ENCODE measurements around the gene ELF4. TPM values are rescaled to one million over a fixed set of nuclear protein-coding genes. Genes with fewer than 3 reads are reported as not detected.

ELF4 gene
- total RNA-seq, 4 donors from 2014 or later: 10.8 to 30.5 (median 15.0) TPM

DNA sequence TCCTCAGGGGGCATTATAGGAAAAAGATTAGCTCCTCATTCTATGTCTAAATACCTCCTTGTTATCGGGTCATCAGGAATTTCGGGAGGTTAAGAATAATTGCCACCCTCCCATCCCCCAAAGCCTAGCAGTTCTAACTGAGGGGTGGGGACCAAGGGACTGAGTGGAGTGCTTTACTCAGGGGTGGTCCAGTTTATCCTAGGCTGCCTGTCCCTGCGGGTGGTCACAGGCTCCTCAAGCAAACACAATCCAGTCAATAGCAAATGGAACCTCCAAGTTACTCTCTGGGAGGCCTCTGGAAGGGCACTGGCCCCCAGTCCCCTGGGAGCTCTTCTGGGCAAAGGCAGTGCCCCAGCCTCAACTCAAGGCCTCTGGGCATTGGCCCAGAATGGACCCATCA lies 6.7 kb downstream of the ELF4 start:
- TF ChIP-seq CTCF (IDR thresholded peaks at IDR 0.05): no peak
- ATAC-seq (ENCODE audit: low FRiP score): no peak
- no peak for DNase-seq (ENCODE audit: low spot score)

DNA sequence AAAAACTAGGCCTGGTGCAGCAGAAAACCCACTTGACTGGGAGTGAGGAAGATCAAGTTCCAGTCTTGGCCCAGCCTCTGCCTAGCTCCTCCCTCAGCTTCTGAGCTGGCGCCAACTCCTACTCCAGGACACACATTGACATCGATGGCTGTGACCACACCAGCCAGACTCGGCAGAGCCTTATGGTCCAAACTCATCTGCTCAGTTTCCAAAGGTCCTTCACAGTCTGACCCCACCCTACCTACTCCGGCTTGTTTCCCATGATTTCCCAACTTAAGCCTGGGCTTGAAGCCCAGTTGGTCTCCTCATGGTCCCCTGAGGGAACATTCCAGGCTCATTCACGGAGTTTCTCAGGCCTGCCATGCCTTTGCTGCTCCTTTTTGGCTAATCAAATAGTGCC lies 10.1 kb downstream of the ELF4 start:
- TF ChIP-seq CTCF (IDR thresholded peaks at IDR 0.05): no peak
- DNase-seq (ENCODE audit: low spot score) (no peak), ATAC-seq (ENCODE audit: low FRiP score) (peak; percentile 45)

DNA sequence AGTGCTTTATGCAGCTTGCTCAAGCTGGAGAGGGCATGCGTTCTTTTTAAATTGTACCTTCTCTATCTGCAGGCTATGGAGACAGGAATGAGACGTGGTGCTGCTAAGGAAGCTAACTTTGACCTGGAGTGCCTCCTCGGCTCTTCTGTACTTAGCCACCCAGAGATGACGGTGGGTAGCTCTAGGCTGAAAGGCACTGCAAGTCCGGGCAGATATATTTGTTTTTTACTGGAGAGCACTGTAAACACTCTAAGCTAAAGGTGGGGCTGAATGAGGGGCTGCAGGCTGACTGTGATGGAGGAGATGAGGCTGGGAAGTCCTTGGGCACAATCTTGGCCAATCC lies 12.1 kb downstream of the ELF4 start:
- no peak for ATAC-seq (ENCODE audit: low FRiP score)
- DNase-seq (ENCODE audit: low spot score): no peak
- TF ChIP-seq CTCF (IDR thresholded peaks at IDR 0.05): no peak

GRCh38 chrX:130097507-130098209 lies 12.6 kb downstream of the ELF4 start:
- no peak for TF ChIP-seq CTCF (IDR thresholded peaks at IDR 0.05)
- ATAC-seq (ENCODE audit: low FRiP score): no peak
- no peak for DNase-seq (ENCODE audit: low spot score)

- no peak for DNase-seq (ENCODE audit: low spot score)
- TF ChIP-seq CTCF (IDR thresholded peaks at IDR 0.05): no peak
These were observed 14.9 kb downstream of the ELF4 start for GRCh38 chrX:130095249-130096030.

DNA sequence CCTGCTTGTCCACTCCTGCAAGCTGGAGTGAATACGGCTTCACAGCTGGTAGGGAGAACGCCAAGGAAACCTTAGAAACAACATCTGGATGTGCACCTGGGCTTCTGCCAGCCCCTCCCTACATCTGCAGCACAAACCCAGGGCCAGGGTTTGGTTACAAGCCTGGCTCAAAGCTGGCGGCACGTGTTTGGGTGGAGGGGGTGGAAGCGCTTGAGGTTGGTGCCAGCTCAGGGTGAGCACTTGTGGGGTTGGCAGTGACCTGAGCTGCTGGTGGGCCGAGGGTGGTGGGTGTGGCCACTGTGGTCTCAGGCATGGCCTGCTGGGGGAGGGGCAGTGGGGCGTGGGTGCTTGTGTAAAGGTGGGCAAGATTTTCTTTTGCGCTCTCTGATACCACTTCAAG lies 15.6 kb downstream of the ELF4 start:
- ATAC-seq (ENCODE audit: low FRiP score) (no peak), DNase-seq (ENCODE audit: low spot score) (no peak)
- no peak for TF ChIP-seq CTCF (IDR thresholded peaks at IDR 0.05)

More at GRCh38 chrX:130095249-130096030, 14.9 kb downstream of the ELF4 start:
- no peak for ATAC-seq (ENCODE audit: low FRiP score)

- DNase-seq (ENCODE audit: low spot score) (no peak), ATAC-seq (ENCODE audit: low FRiP score) (no peak)
- no peak for TF ChIP-seq CTCF (IDR thresholded peaks at IDR 0.05)
These were observed 17.0 kb downstream of the ELF4 start for GRCh38 chrX:130093271-130093670.
